ENCODE measurements around the gene MAGEB4.

DNA sequence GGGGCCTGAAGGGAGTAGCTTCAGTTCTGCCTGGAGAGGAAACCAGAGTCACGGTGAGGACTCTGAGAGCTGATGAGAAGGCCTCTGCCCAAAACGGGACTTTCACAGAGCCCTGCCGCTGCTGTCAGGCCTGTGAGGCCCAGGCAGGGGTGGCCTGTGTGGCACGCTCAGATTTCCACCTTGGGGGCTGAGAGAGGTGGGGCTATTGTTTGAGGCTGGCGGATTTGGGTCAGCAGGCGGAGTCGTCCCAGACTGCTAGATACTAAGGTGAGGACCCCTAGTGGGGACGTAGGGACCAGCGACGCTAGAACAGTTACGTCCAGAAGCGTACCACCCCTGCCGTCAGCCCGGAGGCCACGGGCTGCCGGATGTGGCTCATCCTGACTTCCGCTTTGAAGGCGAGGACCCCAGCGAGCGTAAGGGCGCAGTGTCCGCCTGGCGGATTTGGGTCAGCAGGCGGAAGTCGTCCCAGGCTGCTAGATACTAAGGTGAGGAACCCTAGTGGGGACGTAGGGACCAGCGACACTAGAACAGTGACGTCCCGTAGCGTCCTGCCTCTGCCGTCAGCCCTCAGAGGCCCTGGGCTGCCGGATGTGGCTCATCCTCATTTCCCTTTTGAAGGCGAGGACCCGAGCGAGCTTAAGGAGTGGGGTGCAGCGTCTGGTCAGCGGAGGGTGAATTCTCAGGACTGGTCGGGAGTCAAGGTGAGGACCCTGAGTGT, 5.1 kb downstream of the MAGEB4 start, which contains the start of gene MAGEB1:
- TF ChIP-seq, protein P1, sequence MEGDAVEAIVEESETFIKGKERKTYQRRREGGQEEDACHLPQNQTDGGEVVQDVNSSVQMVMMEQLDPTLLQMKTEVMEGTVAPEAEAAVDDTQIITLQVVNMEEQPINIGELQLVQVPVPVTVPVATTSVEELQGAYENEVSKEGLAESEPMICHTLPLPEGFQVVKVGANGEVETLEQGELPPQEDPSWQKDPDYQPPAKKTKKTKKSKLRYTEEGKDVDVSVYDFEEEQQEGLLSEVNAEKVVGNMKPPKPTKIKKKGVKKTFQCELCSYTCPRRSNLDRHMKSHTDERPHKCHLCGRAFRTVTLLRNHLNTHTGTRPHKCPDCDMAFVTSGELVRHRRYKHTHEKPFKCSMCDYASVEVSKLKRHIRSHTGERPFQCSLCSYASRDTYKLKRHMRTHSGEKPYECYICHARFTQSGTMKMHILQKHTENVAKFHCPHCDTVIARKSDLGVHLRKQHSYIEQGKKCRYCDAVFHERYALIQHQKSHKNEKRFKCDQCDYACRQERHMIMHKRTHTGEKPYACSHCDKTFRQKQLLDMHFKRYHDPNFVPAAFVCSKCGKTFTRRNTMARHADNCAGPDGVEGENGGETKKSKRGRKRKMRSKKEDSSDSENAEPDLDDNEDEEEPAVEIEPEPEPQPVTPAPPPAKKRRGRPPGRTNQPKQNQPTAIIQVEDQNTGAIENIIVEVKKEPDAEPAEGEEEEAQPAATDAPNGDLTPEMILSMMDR (IDR thresholded peaks at IDR 0.05): no peak
- TF ChIP-seq POLR2A (IDR thresholded peaks at IDR 0.05): no peak
- TF ChIP-seq EP300 (IDR thresholded peaks at IDR 0.05): no peak
- no peak for TF ChIP-seq POLR2AphosphoS5 (IDR thresholded peaks at IDR 0.05)

All from suprapubic skin (tissue), 4 donors.